T-helper 2 cell treated with Interferon-gamma antibody and Interleukin-4, amounts not matched to agents 100 ng/mL and 5 ng/mL, for 36 hours (primary cell): ENCODE data around the gene EIF2D. TPM values are rescaled to one million over a fixed set of nuclear protein-coding genes. Genes with fewer than 3 reads are reported as not detected.
"Not testable (repeated sequence)": the region's sequence is repeated elsewhere in the genome, so short reads cannot be mapped to it uniquely, and the experiment has no call there.

Experiments used
- intact Hi-C: fragments of 100-400 bp; cut with micrococcal nuclease; formaldehyde crosslinking; loops from one replicate; pipeline ENCODE4 v1.15.1; 2023
- total RNA-seq: library from RNA; stranded (reverse); gene quantifications from 2 replicates; pipeline ENCODE4 v1.2.3, GENCODE V29; 2022

EIF2D gene
- total RNA-seq, 1 donor from 2014 or later: 45.4 TPM

GRCh38 chr1:206588492-206588891, 23.8 kb downstream of the EIF2D start:
- intact Hi-C loops: no loop called here

DNA sequence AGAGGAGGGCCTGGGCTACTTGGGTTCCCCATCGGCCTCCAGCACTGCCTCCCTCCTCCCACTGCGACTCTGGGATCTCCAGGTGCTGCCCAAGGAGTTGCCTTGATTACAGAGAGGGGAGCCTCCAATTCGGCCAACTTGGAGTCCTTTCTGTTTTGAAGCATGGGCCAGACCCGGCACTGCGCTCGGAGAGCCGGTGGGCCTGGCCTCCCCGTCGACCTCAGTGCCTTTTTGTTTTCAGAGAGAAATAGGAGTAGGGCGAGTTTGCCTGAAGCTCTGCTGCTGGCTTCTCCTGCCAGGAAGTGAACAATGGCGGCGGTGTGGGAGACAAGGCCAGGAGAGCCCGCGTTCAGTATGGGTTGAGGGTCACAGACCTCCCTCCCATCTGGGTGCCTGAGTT, 24.4 kb downstream of the EIF2D start:
- intact Hi-C loops: no loop called here

DNA sequence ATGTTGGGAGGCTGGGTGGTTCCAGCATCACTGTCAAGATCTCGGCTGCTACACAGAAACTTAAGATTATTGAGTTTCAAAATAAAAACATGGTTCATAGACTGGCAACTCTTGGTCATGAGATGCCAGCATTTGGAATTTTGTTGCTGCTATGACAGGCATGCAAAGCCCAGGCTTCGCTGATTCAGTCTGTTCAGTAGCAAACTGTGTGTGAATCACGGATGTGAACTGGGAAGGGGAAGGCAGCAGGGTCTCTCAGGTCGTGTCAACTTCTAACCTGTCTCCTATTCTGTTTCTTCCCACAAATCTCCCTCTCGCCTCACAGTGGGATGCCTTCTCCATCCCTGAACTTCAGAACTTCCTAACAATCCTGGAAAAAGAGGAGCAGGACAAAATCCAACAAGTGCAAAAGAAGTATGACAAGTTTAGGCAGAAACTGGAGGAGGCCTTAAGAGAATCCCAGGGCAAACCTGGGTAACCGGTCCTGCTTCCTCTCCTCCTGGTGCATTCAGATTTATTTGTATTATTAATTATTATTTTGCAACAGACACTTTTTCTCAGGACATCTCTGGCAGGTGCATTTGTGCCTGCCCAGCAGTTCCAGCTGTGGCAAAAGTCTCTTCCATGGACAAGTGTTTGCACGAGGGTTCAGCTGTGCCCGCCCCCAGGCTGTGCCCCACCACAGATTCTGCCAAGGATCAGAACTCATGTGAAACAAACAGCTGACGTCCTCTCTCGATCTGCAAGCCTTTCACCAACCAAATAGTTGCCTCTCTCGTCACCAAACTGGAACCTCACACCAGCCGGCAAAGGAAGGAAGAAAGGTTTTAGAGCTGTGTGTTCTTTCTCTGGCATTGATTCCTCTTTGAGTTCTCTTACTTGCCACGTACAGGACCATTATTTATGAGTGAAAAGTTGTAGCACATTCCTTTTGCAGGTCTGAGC, 25.5 kb downstream of the EIF2D start:
- intact Hi-C loops: no loop called here

DNA sequence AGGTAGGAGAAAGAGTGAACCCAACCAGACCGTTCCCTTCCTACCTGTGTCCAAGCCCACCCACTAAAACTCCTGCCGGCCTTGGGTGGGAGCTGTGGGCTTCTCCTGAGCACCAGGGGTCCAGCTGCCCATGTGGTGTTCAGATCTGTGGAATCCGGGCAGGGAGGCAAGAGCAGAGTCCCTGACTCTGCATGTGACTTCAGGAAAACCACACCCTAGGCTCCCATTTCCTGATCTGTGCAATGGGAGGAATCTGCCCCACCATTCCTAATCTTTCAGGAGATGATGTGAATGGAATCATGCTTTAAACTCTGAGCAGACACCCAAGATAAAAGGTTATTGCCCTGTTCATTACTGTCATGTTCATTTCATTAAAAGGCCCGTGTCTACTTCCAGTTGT, 27.6 kb downstream of the EIF2D start:
- intact Hi-C loops: no loop called here

- intact Hi-C loops: loop anchor here (1.0 kb wide), 4 partner anchors 9 to 94 kb away; partner anchors contain the start of gene EIF2D
Observed at GRCh38 chr1:206583707-206584648, 28.3 kb downstream of the EIF2D start.

DNA sequence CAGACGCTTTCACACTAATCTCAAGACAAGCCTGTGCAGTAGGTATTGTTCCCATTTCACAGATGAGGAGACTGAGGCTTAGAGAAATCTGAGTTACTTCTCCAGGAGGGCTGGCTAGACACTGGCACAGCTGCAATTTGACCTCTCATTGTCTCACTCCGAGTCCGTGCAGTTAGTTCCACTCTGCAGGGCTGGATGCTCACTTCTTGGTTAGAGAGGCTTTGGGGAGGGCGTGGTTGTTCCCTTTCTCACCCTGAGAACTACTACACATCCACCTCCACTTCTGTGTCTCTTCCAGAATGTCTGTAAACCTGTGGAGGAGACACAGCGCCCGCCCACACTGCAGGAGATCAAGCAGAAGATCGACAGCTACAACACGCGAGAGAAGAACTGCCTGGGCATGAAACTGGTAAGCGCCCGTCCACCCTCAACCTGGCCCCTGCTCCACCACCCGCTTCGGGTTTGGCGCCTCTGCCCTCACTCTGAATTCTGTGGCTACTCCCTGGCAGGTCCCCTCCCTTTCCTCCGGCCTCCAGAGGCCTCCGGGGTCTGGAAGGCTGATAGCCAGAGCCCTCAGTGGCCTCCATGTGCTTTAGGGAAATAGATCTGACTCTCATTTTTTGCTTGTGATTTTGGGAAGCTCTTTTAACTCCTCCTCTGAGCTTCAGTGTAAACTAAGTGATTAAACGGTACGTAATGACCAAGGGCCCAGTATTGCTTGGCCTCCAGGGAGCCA, 29.1 kb downstream of the EIF2D start:
- intact Hi-C loops: loop anchor here (1.0 kb wide), 4 partner anchors 8 to 93 kb away; partner anchors contain the start of gene EIF2D

DNA sequence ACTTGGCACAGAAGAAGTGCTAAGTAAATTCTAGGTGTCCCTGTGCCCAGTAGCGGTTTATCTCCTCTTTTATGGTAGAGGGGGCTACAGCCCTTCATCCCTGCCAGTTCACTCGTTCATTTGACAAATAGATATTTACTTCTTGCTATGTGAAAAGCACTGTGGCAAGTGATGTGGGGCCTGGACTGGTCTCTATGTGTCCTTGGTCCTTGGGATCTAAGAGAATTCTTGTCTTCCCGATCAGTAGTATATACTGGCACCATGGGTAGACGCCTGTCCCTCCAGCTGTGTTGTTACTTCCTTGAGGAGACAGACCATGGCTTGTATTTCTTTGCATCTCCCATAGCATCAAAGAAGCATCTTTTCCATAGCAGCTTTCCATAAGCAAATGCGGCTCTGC, 29.7 kb downstream of the EIF2D start:
- intact Hi-C loops: no loop called here

DNA sequence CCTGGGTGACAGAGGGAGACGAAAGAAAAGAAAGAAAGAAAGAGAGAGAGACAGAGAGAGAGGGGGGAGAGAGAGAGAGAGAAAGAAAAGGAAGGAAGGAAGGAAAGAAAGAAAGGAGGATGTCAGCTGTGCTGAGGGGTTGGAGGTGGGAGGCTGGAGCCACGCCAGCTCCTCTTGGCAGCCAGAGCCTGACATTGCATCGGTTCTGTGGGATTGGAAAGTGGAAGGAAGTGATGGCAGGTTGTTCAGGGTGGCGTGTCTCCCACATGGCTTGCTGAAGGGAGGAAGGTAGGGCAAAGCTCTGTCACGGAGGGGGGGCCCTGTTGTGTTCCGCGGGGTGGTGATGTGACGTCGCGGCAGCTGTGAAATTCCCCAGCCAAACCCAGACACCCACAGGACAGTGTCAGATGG, 30.7 kb downstream of the EIF2D start:
- intact Hi-C loops: no loop called here

GRCh38 chr1:206581114-206581497, 31.2 kb downstream of the EIF2D start:
- intact Hi-C loops: not testable (repeated sequence)

- intact Hi-C loops: loop anchor here (1.0 kb wide), 3 partner anchors 10 to 28 kb away; no protein-coding TSS in a partner anchor
Observed at GRCh38 chr1:206580438-206581113, 31.7 kb downstream of the EIF2D start.

DNA sequence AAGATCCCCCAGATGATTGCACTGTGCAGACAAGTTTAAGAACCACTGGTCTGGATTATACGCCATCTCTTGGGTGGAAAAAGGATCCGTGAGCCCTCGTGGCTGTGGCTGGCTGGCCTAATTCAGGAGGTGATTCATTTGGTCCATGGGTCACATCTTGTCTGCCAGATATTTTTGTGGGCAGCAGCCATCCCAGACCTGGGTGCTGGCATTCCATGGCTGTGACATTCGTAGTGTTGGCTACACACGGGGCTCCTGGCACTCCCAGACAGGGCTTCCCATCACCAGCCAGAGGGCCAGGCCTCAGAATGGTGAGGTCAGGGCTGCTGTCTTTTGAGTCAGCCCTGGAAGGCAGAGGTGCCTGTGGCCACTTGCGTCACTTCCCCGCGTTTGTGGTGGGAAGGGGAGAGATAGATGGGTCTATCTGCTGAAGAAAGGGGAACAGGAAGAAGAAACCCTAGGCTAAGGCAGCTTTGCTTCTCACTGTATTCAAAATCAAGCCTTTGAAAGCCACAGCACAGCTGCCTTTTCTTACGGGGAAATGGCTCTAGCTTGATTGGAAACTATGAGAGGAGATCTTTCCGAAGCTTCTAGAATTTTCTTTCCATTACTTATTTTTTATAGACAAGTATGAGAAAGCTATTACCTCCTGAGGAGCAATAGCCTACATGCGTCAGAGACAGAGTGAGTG, 32.4 kb downstream of the EIF2D start:
- intact Hi-C loops: loop anchor here (1.0 to 5.0 kb wide), 4 partner anchors 10 to 108 kb away; partner anchors contain the start of gene IKBKE

DNA sequence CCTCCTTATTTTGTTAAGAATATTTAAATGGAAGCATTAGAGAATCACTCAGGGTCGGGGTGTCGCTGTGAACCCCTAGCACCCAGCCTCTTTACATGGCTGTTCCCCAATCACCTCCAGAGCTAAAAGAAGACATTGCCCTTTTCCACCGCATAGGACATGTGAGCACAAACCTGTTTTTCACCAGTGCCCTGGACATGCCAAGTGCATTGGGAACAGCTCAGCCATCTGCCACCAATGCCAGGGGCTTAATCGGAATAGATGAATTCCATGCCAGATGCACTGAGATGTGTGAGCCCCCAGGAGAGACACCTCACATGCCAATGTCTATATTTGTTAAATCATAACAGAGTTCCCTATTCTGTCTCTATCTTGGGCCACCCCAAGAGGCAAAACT, 33.3 kb downstream of the EIF2D start:
- intact Hi-C loops: loop anchor here (5.0 kb wide), 1 partner anchor 107 kb away; the partner anchor contains the start of gene IKBKE

DNA sequence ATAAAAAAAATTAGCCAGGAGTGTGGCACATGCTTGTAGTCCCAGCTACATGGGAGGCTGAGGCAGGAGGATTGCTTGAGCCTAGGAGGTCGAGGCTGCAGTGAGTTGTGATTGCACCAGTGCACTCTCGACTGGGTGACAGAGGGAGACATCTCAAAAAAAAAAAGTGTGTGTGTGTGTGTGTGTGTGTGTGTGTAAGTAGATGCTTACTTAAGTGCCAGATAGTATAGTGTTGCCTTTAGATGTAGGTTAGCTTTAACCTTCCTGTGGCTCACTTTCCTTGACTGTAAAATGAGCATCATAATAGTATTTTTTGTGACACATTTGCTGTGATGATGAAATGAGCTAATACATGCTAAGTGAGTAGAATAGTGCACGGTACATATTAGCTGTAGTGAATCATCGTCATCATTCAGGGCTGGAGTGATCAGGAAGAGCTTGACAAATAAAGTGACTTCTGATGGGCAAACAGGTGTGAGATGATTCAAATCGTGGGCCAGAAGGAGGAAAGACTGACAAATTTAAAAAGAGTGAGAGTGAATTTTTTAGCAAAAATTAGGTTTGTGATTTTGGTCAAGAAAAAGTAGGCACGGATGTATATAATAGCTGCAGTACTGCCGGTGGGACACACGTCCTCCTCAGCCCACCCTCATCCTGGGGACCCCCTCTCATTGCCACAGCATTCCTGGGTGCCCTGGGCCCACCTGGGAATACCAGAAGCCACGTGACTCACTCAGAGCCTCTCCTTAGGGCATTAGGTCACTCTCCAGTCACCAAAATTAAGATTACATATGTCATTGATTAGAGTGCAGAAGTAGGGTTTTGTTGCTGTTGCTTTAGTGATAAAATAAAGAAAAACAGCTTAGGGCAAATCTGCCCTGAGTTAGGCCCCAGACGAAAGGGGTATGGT, 33.9 kb downstream of the EIF2D start:
- intact Hi-C loops: loop anchor here (5.0 kb wide), 1 partner anchor 106 kb away; the partner anchor contains the start of gene IKBKE

GRCh38 chr1:206577626-206578025, 34.6 kb downstream of the EIF2D start:
- intact Hi-C loops: loop anchor here (5.0 kb wide), 1 partner anchor 105 kb away; the partner anchor contains the start of gene IKBKE

GRCh38 chr1:206575894-206576737, 36.1 kb downstream of the EIF2D start:
- intact Hi-C loops: loop anchor here (1.0 to 5.0 kb wide), 6 partner anchors 7 to 104 kb away; partner anchors contain the start of gene IKBKE

DNA sequence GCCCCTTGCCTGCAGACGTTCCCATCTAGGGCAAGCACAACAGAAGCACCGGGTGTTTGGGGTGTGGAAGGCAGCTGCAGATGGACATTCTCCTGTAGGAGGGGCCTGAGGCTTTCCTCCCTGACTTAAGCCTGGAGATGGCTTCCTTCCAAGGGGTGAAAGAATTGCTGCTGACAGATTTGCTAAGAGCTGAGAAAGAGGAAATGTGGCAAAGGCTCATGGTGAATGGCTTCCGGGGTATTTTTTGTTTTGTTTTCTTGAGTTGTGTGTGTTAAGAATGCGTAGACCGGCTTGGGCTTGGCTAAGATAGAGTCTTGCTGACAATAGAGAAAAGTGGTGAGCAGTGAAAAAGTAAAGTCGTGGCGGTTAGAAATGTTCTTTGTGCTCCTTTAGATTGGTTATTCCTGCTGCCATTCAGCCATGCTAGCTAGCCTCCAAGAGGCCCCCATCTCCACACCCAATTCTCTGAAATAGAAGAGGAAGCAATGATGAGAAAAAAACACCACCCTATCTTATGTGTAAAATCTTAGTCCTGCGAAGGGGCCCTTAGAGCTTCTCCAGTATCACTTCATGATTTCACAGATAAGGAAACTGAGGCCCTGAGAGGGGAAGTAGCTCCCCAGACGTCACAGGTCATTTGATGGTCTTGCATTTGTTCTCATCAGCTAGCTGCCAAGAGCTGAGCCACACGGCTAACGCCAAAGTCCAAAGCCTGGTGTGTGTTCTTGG, 36.9 kb downstream of the EIF2D start:
- intact Hi-C loops: loop anchor here (1.0 to 5.0 kb wide), 6 partner anchors 8 to 103 kb away; partner anchors contain the start of gene IKBKE

- intact Hi-C loops: no loop called here
Observed at GRCh38 chr1:206573762-206574161, 38.5 kb downstream of the EIF2D start.
